ENCODE data around the gene DBX1. TPM values are rescaled to one million over a fixed set of nuclear protein-coding genes. Genes with fewer than 3 reads are reported as not detected.
"Not testable (repeated sequence)": the region's sequence is repeated elsewhere in the genome, so short reads cannot be mapped to it uniquely, and the experiment has no call there.

DBX1 gene, protein sequence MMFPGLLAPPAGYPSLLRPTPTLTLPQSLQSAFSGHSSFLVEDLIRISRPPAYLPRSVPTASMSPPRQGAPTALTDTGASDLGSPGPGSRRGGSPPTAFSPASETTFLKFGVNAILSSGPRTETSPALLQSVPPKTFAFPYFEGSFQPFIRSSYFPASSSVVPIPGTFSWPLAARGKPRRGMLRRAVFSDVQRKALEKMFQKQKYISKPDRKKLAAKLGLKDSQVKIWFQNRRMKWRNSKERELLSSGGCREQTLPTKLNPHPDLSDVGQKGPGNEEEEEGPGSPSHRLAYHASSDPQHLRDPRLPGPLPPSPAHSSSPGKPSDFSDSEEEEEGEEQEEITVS
- not detected in 2 replicates for polyA plus RNA-seq (2014; cell fraction: cytosol; rRNA removed)
- polyA plus RNA-seq (2014; cell fraction: nucleus; rRNA removed), result not detected in 2 replicates

DNA sequence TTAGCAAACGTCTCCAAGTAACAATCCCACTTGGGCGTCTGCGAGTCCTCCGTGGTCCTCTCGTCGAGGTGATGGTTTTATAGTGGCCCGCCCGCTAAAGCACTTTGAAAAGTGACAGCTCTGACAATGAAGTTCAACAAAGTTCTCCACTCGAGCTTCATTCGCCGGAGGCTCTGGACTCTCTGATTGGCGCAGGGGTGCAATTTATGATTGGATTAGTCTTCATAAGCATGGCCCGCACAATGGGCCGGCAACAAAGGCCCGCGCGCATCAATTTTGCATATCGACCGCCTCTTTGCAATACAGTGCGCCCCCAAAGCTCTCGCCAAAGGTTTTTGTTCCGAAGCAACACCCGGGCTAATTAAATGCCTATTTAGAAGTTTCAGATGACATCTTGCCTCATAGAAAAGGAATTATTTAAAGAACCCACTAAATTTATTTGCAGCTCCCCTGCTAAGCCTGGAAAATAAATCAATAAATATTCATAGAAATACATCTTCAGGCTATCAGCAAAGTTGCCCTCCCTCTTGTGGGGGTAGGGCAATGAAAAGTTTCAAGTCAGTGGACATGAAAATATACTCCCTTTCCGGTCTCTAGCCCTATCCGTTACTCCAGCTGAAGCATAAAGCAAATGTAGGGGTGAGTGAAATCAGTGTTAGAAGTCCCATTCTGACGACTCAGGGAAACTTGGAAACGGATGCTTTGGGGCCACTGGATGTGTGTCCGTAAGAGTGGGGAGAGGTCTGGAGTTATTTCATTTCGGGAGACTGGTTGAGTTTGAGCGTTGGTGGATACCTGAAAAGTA lies at the start of gene DBX1:
DBX1 (minus strand) TSS at position 51 of the 805 bp plus-strand sequence. CDS start 151 bp downstream, outside the sequence.
- DNase-seq (ENCODE audit: low spot score), result no peak

DNA sequence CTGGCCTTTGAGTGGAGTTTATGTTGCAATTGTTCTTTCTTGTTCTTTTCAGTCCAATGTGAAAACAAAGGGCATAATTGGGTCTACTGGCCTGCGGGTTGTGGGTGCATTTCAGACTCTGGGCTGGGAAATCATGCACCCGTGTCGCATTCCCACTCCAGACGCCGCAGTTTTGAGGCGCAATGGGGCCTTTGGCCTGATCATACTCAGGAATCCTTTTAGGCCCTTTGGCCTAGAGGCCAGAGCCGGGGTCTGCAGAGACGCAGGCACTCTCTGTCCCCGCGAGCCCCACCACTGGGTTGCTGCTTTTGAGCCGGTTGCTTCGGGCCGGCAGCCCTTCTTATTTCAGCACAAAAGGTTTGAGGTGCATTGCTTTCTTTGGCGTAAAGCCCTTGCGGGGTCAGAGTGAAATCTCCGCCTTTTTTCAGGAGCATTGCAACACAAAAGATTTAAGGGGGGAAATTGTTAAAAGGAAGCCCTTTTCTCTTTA lies 48.4 kb upstream of the DBX1 start:
- DNase-seq (ENCODE audit: low spot score), result no peak

DNA sequence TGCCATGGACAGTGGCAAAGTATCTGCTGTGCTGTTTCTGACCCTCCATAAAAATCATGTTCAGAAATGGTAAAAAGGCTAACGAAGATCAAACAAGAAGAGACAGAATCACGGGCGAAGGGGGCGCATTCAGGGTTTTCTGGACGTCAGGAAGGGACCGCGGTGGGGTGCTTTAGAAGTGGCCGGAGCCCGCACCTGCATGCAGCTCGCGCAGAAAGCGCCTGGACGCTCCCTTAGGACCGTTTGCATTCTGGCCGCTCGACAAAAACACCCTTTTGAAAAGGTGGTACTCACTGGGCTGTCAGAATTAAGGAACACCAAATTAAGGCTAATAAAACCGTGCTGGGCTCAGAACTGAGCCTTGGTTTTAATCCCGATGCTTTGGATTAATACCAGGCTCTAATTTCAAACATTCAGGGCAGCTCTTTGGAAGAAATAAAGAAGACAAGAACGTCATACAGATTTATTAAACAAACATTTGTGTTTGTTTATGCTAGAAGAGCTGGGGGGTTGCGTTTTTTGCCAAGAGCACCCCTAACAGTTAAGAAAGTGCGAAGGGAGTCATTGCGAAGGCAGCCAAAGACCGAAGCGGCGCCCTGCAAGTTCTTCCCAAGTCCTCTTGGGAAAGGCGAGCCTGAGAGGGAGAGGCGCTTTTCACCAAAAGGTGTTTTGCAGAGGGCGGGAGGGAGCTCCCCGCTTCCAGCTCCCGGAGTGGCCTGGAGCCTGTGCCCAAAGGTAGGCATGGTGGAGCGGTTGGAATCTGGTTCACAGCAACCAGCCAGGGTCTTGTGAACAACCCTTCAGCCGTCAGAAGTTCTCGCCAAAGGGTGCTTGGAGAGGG lies 47.7 kb upstream of the DBX1 start:
- DNase-seq (ENCODE audit: low spot score), result no peak

DNA sequence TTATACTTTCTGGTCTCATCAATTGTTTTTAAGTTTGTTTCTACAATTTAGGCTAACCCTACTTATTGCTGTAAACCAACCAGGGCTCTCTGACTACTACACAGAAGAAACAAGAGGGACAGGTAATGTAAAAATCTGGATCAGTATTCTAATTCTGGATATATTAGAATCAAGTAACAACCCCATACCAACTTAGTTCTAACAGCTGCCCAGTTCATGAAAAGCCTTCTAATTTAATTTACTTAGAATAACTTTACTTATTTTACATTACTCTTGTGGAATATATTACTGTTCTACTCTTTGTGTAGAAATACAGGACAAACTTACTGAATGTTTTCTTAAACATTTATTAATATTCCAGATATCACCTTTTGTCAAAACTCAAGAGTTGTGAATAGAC lies 45.5 kb upstream of the DBX1 start:
- DNase-seq (ENCODE audit: low spot score), result no peak

DNA sequence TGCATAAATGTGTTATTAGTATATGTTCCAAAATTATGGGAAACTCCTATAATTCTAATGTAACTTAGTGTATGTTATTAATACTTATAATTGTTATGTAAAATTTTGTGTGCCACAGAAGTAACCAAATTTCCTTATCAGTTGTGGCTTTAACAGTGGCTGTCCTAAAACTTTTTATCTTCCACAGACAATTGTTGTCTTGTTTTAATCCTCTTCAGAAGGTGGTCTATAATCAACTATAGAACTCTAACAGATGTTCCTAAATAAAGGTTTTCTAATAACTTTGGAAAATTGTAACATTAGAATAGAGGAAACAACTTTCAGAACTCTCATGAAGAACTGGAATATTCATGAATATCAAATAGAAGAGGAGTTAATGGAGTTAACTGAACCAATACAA lies 44.4 kb upstream of the DBX1 start:
- no peak for DNase-seq (ENCODE audit: low spot score)

DNA sequence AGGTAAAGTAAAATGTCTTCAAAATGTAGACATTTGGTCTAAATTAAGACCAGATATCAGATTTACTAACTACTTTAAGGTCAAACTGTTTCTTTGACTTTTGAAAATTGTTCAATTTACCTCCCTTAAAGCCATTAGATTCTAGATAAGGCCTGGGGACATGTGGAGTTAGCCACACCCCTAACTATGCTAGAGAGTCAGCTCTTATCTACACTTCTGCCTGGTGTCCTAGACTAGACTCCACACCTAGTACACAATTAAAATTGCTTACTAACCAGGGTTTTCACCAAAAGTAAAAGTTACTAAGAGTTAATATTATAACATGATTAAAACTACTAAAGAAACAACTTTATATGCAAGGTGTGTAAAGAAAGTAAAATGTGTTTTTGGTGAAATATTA lies 43.6 kb upstream of the DBX1 start:
- no peak for DNase-seq (ENCODE audit: low spot score)

DNA sequence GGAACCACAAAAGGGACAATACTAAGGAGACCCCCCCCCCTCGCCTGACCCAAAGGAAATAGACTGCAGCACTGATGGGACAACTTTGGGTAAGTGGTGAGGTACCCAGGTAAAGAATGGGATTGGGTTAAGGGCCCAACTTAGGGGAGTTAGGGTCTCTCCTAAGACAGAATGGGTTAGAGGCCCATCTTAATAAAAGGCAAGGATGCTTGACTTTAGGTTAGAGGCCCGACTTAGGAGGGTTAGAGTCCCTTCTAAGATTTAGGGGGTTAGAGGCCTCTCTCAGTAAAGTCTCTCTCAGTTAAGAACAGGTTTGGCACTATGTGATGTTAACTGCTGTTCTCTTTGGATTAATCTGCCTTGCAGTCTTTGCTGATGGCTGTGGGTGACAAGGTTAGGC lies 41.0 kb upstream of the DBX1 start:
- no peak for DNase-seq (ENCODE audit: low spot score)

DNA sequence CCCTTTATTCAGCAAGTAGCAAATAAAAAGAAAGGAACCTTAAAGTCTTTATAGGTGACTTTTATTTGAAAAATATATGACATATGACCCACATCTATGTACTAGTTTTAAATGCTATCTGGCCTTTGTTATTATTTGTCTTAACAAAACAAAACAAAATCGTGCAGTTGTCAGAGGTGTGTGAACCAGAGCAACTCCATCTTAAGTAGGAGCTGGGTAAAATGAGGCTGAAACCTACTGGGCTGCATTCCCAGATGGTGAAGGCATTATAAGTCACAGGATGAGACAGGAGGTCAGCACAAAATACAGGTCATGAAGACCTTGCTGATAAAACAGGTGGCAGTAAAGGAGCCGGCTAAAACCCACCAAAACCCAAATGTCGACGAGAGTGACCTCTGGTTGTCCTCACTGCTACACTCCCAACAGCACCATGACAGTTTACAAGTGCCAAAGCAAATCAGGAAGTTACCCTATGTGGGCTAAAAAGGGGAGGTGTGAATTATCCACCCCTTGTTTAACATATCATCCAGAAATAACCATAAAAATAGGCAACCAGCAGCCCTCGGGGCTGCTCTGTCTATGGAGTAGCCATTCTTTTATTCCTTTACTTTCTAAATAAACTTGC lies 40.2 kb upstream of the DBX1 start:
- not testable (repeated sequence) for DNase-seq (ENCODE audit: low spot score)

DNA sequence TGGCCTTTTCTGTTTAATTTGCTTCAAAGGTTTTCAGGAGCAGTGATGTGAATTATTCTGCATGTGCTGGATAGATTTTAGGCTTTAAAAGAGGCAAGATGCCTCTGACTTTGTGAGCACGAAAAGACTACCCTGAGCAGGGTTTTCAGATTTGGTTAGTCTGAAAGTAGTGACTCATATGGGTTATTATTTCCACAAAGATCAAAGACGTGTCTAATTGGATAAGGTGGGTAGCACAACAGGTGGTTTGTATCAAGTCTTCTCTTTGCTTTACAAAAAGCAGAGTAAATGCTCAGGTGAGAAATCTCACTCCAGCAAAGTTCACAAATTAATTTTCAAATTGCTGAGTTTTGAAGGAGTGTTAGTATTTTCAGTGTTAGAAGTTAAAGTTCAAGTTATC lies 37.6 kb upstream of the DBX1 start:
- DNase-seq (ENCODE audit: low spot score), result no peak

DNA sequence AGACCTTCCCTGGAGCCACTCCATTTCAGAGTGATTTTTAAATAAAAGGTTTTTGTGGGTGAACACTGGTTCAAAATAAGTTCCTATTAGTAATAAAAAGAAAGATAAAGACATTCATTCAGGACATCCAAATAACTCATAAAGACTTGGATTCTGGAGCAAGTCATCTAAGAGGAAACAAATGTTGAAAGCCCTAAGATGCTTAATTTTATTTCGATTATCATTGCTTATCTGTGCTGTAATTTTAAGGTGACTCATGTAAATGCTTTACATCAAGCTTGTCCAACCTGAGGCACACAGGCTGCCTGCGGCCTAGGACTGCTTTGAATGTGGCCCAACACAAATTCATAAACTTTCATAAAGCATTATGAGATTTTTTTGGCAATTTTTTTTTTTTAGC lies 34.2 kb upstream of the DBX1 start:
- DNase-seq (ENCODE audit: low spot score), result no peak

DNA sequence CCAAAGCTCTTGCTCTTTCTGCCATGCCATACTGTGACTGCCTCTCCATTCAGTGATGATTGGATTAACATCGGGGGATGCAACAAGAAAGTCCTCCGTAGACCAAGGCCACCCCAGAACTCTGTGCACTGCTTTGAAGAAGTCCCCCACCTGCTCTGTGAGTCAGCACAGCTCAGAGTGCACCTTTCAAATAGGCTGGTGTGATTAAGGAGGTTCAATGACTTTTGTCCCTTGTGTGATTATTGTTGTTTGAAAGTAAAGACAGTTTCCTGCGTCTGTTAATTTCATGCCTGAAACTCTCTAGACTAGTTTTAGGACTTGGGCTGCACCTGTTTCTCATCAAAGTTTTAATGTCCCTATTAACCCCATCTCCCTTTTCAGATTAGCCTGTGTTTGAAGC lies 33.0 kb upstream of the DBX1 start:
- no peak for DNase-seq (ENCODE audit: low spot score)

DNA sequence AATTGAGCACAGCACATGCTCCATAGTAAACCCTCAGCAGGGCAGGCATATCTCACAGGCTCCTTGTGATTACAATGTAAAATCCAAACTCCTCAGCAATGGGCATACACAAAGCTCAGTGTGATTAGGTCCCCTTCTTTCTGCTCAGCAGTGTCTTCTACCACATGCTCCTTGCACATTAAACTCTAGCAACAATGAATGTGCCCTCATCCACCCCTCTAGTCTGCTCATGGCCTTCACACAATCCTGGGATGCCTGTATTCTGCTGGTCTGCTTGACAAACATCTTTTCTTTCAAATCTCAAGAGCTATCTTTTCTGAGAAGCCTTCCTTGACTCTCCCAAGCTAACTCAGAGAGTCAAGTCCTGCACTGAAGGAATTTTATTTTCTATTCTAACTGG lies 32.4 kb upstream of the DBX1 start:
- DNase-seq (ENCODE audit: low spot score), result no peak

DNA sequence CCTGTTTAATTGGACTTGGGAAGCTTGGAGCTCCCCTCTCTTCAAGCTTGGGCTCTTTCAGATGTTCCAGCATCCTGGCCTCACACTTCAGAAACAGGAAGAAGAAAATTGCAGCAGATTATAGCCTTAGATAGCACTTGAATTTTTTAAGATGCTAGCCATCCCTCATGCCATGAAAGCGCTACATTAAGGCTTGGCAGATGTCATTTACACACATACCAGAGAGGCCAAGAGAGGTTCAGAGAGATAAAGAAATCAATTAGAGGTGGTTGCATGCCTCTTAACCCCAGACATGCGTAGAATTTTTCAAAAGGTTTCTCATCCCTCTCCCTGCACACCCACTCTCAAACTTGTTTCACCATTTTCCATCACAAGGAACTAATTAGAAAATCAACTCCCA lies 31.9 kb upstream of the DBX1 start:
- DNase-seq (ENCODE audit: low spot score), result no peak

DNA sequence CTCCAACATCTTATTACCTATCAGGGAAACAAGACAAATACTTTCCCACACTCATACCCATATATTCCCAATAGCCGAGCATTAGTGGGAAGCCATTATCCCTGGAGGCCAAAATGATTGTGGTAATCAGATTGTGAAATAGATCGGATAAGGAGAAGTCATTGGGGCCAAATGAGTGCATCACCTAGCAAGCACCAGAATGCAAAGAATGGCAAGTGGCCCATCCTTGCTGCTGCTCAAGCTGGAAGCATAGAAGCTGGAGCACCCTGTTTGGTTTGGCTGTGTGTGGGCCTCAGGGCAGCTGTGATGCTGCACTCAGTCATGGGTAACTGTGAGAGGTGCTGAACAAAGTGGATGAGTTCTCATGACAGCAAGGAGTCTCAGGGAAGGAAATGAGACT lies 18.7 kb upstream of the DBX1 start:
- no peak for DNase-seq (ENCODE audit: low spot score)

DNA sequence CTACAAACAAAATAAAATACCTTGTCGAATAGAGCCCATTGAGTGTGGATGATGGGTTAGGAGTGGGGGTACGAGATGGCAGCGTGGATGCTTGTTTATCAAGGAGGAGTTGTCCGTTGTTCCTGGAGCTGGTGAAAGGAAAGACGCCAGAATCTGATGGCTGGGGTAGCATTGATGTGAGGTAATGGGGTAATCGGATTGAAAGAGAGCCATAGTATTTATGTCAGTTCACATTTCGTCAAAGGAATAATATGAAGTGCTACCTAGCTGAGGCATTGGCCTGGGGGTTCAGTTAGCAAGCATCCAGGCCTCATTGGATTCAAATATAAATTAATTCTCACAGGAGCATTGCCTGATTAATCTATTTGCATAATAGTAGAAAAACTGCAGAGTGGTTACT lies 16.9 kb upstream of the DBX1 start:
- DNase-seq (ENCODE audit: low spot score), result no peak

DNA sequence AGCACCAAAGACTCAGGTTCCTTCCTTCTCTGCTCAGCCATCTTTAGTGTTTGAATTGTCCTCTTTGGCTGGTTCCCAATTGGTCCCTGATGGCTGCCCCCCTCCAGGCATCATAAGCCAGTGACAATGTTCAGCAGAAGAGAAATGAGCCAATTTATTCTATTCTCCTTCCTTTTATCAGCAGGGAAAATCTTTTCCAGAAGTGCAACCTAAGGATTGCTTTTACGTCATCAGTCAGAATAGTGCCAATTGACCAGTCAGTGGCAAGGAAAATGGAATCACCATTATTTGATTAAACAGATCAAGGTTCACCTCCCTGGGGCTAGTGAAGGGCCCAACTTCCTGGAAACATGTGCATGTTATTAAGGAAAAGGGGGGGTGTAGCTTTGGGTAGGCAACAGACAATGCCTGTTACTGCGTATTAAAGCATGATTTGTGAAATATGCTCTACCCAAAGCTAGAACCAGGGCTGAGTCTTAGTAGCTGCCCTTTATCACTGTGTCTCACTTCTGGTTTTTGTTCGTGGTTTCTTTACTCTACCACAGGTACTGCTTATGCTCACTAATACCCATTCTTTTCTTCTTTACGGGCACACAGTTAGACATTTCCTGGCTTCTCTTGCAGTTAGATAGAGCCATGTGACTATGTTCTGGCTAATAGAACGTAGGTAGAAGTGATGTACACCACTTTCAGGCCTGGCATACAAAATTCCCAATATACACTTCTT lies 12.6 kb upstream of the DBX1 start:
- DNase-seq (ENCODE audit: low spot score), result no peak

DNA sequence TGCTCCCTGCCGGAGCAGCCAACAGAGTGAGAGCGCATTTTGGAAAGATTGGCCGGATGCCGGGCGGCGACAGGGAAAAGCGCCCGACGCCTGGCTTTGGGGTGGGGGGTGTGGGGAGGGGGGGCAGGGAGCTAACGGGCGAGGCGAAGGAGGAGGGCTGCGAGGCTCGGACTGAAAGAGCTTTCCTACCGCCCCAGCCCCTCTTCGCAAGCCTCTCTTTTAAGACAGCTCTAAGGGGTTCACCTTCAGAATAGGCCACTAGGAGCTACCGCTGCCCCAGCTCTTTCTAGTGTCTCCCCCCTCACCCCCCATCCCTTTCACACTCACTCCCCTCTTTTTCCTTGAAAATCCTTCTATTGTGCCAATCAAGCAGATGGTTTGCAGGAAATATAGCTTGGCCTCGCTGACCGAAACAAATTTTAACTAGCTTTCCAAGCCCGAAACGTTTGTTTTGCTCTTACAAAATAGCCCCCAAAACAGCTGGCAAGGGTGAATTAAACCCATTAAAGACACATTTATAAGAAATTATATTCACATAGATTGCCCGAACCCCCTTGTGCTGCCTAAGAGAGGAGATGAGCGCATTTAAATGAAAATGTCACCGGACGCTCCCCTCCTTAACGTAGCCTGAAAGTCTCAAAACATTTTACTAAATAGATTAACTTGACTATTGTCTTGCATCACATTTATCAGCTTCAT lies 3.7 kb upstream of the DBX1 start:
- DNase-seq (ENCODE audit: low spot score), result no peak

DNA sequence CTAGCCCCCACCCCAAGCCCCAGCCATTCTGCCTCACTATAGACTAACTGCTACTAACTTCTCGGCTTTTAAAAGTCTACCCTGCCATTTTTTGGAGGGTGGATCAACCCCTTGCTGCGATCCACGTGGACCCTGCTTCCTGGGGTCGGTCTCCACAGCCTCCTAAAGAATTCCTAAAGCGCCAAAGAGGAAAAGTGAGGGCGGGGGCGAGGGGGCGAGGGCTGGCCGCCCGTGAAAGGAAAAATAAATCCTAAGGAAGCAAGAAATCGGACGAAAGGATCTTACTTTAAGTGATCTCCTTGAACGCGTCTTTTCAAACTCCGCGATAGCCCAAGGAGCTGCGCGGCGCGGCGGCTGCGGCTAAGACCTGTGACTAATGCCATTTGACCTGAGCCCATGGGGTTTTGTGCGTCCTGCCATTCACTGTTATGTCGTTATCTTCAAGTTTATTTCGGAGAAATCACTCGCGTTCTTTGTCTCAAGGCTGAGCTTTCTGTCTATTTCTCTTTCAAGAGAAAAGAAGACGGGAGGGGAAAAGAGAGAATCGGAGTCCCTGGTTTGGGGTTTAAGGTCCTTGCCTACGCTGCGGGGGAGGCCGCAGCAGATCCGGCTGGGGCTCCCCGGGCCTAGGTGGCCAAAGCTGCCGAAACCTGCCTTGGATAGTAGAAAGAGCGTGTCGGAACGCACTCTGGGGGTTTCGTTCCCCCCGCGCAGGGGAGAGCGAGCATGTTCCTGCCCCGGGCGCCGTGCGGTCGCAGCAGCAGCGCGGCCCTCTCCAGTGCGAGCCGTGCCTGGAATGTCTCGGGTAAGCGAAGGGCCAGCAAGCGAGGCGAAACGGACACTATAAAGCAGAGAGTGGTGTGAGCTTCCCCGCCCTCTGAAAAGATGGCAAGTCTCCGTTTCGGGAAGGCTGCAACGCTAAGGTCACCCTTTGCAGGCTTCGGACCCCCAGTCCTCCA lies 2.8 kb upstream of the DBX1 start:
- DNase-seq (ENCODE audit: low spot score), result peak; percentile 34

All from SK-N-DZ (cell line).